Fibroblast of pulmonary artery (primary cell): ENCODE measurements around the gene AFF3.

ENCODE experiments used
- DNase-seq: peaks from one replicate; pipeline ENCODE4 v3.0.0-alpha.2; 2010; ENCODE audit warnings: low read depth
- H3K4me3 ChIP-seq: replicated peaks from 2 replicates; pipeline ENCODE4 v1.5.1; 2011; ENCODE audit warnings: low read depth, mild to moderate bottlenecking, control low read depth, low read length, moderate library complexity
- CTCF ChIP-seq: IDR thresholded peaks from 2 replicates; pipeline ENCODE4 v1.5.1; 2011; ENCODE audit warnings: mild to moderate bottlenecking, control low read depth, low read length, inconsistent platforms; ENCODE audit errors: missing control alignments

AFF3 gene

GRCh38 chr2:100006516-100006915, 135.9 kb downstream of the AFF3 start:
- no peak for DNase-seq
- no peak for TF ChIP-seq CTCF
- H3K4me3 ChIP-seq, result no peak overlapping the region

GRCh38 chr2:100004959-100005387, 137.4 kb downstream of the AFF3 start:
- DNase-seq, result no peak
- H3K4me3 ChIP-seq, result no peak overlapping the region
- TF ChIP-seq CTCF, result no peak

GRCh38 chr2:100004348-100004884, 138.0 kb downstream of the AFF3 start:
- DNase-seq, result no peak
- no peak overlapping the region for H3K4me3 ChIP-seq
- TF ChIP-seq CTCF, result no peak

GRCh38 chr2:100002059-100002458, 140.3 kb downstream of the AFF3 start:
- no peak overlapping the region for H3K4me3 ChIP-seq
- DNase-seq, result no peak
- TF ChIP-seq CTCF, result no peak

- H3K4me3 ChIP-seq, result no peak overlapping the region
- no peak for TF ChIP-seq CTCF
- DNase-seq, result no peak
Measured at GRCh38 chr2:100000915-100001707, 141.3 kb downstream of the AFF3 start.

- no peak for TF ChIP-seq CTCF
Measured at GRCh38 chr2:99998651-99999320, 143.6 kb downstream of the AFF3 start.

More at GRCh38 chr2:99998651-99999320, 143.6 kb downstream of the AFF3 start:
- DNase-seq, result no peak
- H3K4me3 ChIP-seq, result no peak overlapping the region
